Osteoblast (primary cell): ENCODE results near the gene HK3. TPM values are rescaled to one million over a fixed set of nuclear protein-coding genes. Genes with fewer than 3 reads are reported as not detected.

ENCODE experiments used
- DNase-seq: peaks from one replicate; pipeline ENCODE4 v3.0.0; 2011; ENCODE audit warnings: low spot score, mixed read lengths; ENCODE audit not compliant: insufficient read length; ENCODE audit errors: missing footprints
- H2AFZ ChIP-seq: 2 replicates; pipeline ENCODE4 v1.6.0; 2011; ENCODE audit warnings: mild to moderate bottlenecking, low read length
- H3K27ac ChIP-seq: 2 replicates; pipeline ENCODE4 v1.5.1; 2011; ENCODE audit warnings: mild to moderate bottlenecking, low read depth, low read length, moderate library complexity
- H3K27me3 ChIP-seq: 2 replicates; pipeline ENCODE4 v1.6.0; 2012; ENCODE audit warnings: mild to moderate bottlenecking, control low read depth, inconsistent platforms, low read length, moderate library complexity; ENCODE audit not compliant: insufficient read depth
- H3K36me3 ChIP-seq: 2 replicates; pipeline ENCODE4 v1.5.1; 2011; ENCODE audit warnings: mild to moderate bottlenecking, low read length, control low read depth, moderate library complexity; ENCODE audit not compliant: insufficient read depth
- H3K4me1 ChIP-seq: 2 replicates; pipeline ENCODE4 v1.5.1; 2011; ENCODE audit warnings: mild to moderate bottlenecking, low read length, control low read depth, moderate library complexity; ENCODE audit not compliant: insufficient read depth
- H3K4me2 ChIP-seq: 2 replicates; pipeline ENCODE4 v1.6.0; 2011; ENCODE audit warnings: mild to moderate bottlenecking, low read length; ENCODE audit not compliant: insufficient read depth
- H3K4me3 ChIP-seq: fragments of 200-600 bp; sonication (generic); 3 replicates; pipeline ENCODE4 v1.5.1; 2012; ENCODE audit warnings: mild to moderate bottlenecking, low read length, inconsistent platforms; ENCODE audit not compliant: insufficient read depth
- H3K79me2 ChIP-seq: 2 replicates; pipeline ENCODE4 v1.6.0; 2012; ENCODE audit warnings: mild to moderate bottlenecking, low read length, control low read depth, inconsistent platforms; ENCODE audit not compliant: insufficient read depth
- H3K9me3 ChIP-seq: 2 replicates; pipeline ENCODE4 v1.5.1; 2011; ENCODE audit warnings: low read depth, low read length, control low read depth
- H4K20me1 ChIP-seq: 2 replicates; pipeline ENCODE4 v1.6.0; 2012; ENCODE audit warnings: mild to moderate bottlenecking, low read length, control low read depth; ENCODE audit not compliant: insufficient read depth
- CTCF ChIP-seq: IDR thresholded peaks from 2 replicates; pipeline ENCODE4 v1.5.1; 2011; ENCODE audit warnings: mild to moderate bottlenecking, low read depth, low read length, moderate library complexity; ENCODE audit errors: extremely low read depth
- total RNA-seq: library from RNA; depleted of rRNA; stranded (reverse); fragments of >200 nt; gene quantifications from 2 replicates; pipeline ENCODE4 v1.2.3, GENCODE V29; 2012

HK3 gene
- total RNA-seq, 1 donor, result 1.8 TPM

GRCh38 chr5:176881021-176881749, 18.0 kb downstream of the HK3 start:
- DNase-seq, result peak; percentile 63
- Histone ChIP-seq H3K4me1 (no peaks in the 10 kb centered on the region), H3K27me3 (peaks cover 7% of the 10 kb centered on the region), H3K4me3 (no peak overlapping the region), H2AFZ (no peak overlapping the region), H3K36me3 (no peaks in the 10 kb centered on the region), H3K79me2 (no peaks in the 10 kb centered on the region), H3K27ac (no peak overlapping the region), H3K4me2 (no peak overlapping the region), H3K9me3 (no peaks in the 10 kb centered on the region), H4K20me1 (no peaks in the 10 kb centered on the region)
- no peak for TF ChIP-seq CTCF

DNA sequence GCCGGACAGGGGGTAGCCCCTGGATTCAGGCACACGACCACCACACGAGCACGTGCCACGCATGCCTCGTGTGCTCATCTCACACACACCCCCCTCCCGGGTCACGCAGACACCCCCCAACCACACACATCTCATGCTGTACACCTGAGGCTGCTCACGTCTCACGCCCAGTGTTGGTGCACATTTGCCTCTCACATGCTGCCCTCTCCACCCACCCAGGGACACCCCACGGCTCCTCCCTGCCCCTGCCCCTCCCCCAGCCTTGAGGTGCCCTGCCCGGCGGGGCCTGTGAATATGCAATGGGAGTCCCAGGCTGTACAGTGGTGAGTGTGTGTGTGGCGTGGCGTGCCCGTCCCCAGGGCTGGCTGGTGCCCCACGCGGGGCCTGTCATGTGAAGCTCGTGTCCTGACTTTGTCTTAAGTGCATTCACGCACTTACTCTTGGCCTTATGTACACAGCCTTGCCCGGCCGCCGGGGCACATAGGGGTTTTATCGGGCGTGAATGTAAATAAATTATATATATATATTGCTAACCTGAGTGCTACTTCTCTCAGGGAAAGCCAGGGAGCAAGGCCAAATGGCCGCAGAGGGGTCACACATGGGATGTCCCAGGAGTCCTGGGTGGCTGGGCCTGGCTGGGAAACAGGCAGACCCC, 18.7 kb downstream of the HK3 start:
- TF ChIP-seq CTCF, result no peak
- H3K9me3 ChIP-seq, result no peaks in the 10 kb centered on the region
- H3K36me3 ChIP-seq, result no peaks in the 10 kb centered on the region
- H3K4me2 ChIP-seq, result no peak overlapping the region
- no peaks in the 10 kb centered on the region for H3K79me2 ChIP-seq
- H3K27me3 ChIP-seq, result peaks cover 13% of the 10 kb centered on the region
- DNase-seq, result peak; percentile 85
- no peaks in the 10 kb centered on the region for H3K4me1 ChIP-seq
- no peak overlapping the region for H3K4me3 ChIP-seq
- H2AFZ ChIP-seq, result no peak overlapping the region
- H4K20me1 ChIP-seq, result no peaks in the 10 kb centered on the region
- H3K27ac ChIP-seq, result no peak overlapping the region

GRCh38 chr5:176879663-176880361, 19.3 kb downstream of the HK3 start:
- Histone ChIP-seq H3K4me3 (no peak overlapping the region), H4K20me1 (no peaks in the 10 kb centered on the region), H2AFZ (no peak overlapping the region), H3K9me3 (no peaks in the 10 kb centered on the region), H3K27me3 (peaks cover 20% of the 10 kb centered on the region), H3K36me3 (no peaks in the 10 kb centered on the region), H3K4me2 (no peak overlapping the region), H3K4me1 (no peaks in the 10 kb centered on the region), H3K27ac (no peak overlapping the region), H3K79me2 (no peaks in the 10 kb centered on the region)
- no peak for TF ChIP-seq CTCF
- peak; percentile 77 for DNase-seq
